OCI-LY7 (cell line): ENCODE results near the gene ST8SIA4. TPM values are rescaled to one million over a fixed set of nuclear protein-coding genes. Genes with fewer than 3 reads are reported as not detected.

Source experiments
- BruUV-seq: library from RNA; stranded (reverse); fragments of 400-500 nt; replicated peaks from 2 replicates; lab custom pipeline; 2021; lab: Mats Ljungman, UMichigan
- CTCF ChIA-PET: fragments of 300-600 bp; sonication (Branson Sonifier 250); formaldehyde crosslinking; loops from one replicate; lab custom pipeline; 2022; ENCODE audit warnings: antibody characterized with exemption; ENCODE audit not compliant: unreplicated experiment; lab: Charles Lee
- POLR2A ChIA-PET: fragments of 300-600 bp; sonication (Branson Sonifier 250); formaldehyde crosslinking; loops from one replicate; lab custom pipeline; 2022; ENCODE audit warnings: antibody characterized with exemption; lab: Charles Lee
- DNase-seq: peaks from one replicate; pipeline ENCODE4 v3.0.0-alpha.2; 2015; ENCODE audit warnings: low spot score
- H2AFZ ChIP-seq: fragments of 200-600 bp; sonication (generic), shearing (Covaris generic); 2 replicates; pipeline ENCODE4 v1.6.1; 2014; ENCODE audit warnings: mild to moderate bottlenecking, antibody characterized with exemption, low read length, moderate library complexity
- H3K27ac ChIP-seq: fragments of 200-600 bp; sonication (generic); 2 replicates; pipeline ENCODE4 v1.5.1; 2014; ENCODE audit warnings: mixed run types, low read depth, mild to moderate bottlenecking, moderate library complexity, low read length, inconsistent platforms; ENCODE audit not compliant: poor library complexity, severe bottlenecking
- H3K36me3 ChIP-seq: fragments of 200-600 bp; sonication (generic); 2 replicates; pipeline ENCODE4 v1.6.1; 2014; ENCODE audit warnings: mild to moderate bottlenecking, antibody characterized with exemption, low read length, moderate library complexity, mixed read lengths; ENCODE audit not compliant: insufficient read depth
- H3K4me1 ChIP-seq: fragments of 200-600 bp; sonication (generic); 2 replicates; pipeline ENCODE4 v1.5.1; 2014; ENCODE audit warnings: mild to moderate bottlenecking, low read length; ENCODE audit not compliant: insufficient read depth, poor library complexity, severe bottlenecking
- H3K4me2 ChIP-seq: fragments of 200-600 bp; sonication (generic); 2 replicates; pipeline ENCODE4 v1.6.1; 2014; ENCODE audit warnings: mild to moderate bottlenecking, low read length
- H3K4me3 ChIP-seq: fragments of 200-600 bp; sonication (generic); 2 replicates; pipeline ENCODE4 v1.5.1; 2014; ENCODE audit warnings: mild to moderate bottlenecking, low read depth, low read length; ENCODE audit not compliant: poor library complexity, severe bottlenecking
- H3K79me2 ChIP-seq: fragments of 200-600 bp; sonication (generic); 2 replicates; pipeline ENCODE4 v1.6.1; 2016; ENCODE audit warnings: low read depth, mild to moderate bottlenecking, low read length, moderate library complexity, mixed read lengths; ENCODE audit not compliant: insufficient read depth
- H3K9me2 ChIP-seq: fragments of 200-600 bp; sonication (generic); 2 replicates; pipeline ENCODE4 v1.6.1; 2016; ENCODE audit warnings: mild to moderate bottlenecking, low read length, mixed read lengths; ENCODE audit not compliant: insufficient read depth
- H3K9me3 ChIP-seq: fragments of 200-600 bp; sonication (generic); 2 replicates; pipeline ENCODE4 v1.6.1; 2014; ENCODE audit warnings: mild to moderate bottlenecking, mixed run types, low read length, mixed read lengths
- H4K20me1 ChIP-seq: fragments of 200-600 bp; sonication (generic); 2 replicates; pipeline ENCODE4 v1.6.1; 2014; ENCODE audit warnings: mild to moderate bottlenecking, antibody characterized with exemption, low read length, moderate library complexity, mixed read lengths; ENCODE audit not compliant: insufficient read depth
- CTCF ChIP-seq: fragments of 200-600 bp; sonication (generic); conservative IDR thresholded peaks from 2 replicates; pipeline ENCODE4 v1.5.1; 2014; ENCODE audit warnings: mild to moderate bottlenecking, antibody characterized with exemption, low read length, moderate library complexity, mixed read lengths
- EZH2phosphoT487 ChIP-seq: fragments of 200-600 bp; sonication (generic); IDR thresholded peaks from 2 replicates; pipeline ENCODE4 v1.6.1; 2018; ENCODE audit warnings: low read depth, borderline replicate concordance, mild to moderate bottlenecking, mixed run types, antibody characterized with exemption, low read length, moderate library complexity, mixed read lengths
- intact Hi-C: fragments of 100-400 bp; cut with micrococcal nuclease; formaldehyde crosslinking; loops from one replicate; pipeline ENCODE4 v1.10.0; 2022; ENCODE audit not compliant: unreplicated experiment
- total RNA-seq, 2 experiments: library from RNA; depleted of rRNA in 1 of 2; stranded (reverse); fragments of >200 nt in 1 of 2; shearing (Covaris generic) in 1 of 2; gene quantifications; 2 replicates each; pipeline ENCODE4 v1.2.3, GENCODE V29; 2014 to 2022

Gene ST8SIA4
- total RNA-seq, 2 experiments from 2014 or later, result 10.2 to 40.3 TPM

- DNase-seq, result peak; percentile 34
- Histone ChIP-seq H4K20me1 (no peaks in the 10 kb centered on the region), H3K4me2 (peak overlapping the region; percentile 77), H2AFZ (peak overlapping the region; percentile 81), H3K9me2 (no peaks in the 10 kb centered on the region), H3K79me2 (peaks cover 59% of the 10 kb centered on the region; the same call in 1 of the 2 replicates), H3K4me3 (peak overlapping the region; percentile 60), H3K4me1 (peaks cover 84% of the 10 kb centered on the region), H3K36me3 (peaks cover 51% of the 10 kb centered on the region), H3K9me3 (peaks cover 3% of the 10 kb centered on the region; the same call in 1 of the 2 replicates), H3K27ac (peak overlapping the region; percentile 96)
- BruUV-seq, result no TSS peak
- intact Hi-C loops, result loop anchor here (1.0 kb wide), 1 partner anchor 10 kb away; no protein-coding TSS in a partner anchor
- no peak for TF ChIP-seq EZH2phosphoT487
- no peak for TF ChIP-seq CTCF
- CTCF ChIA-PET, result interaction anchor here (0.8 to 1.4 kb wide), 2 partner anchors 10 to 12 kb away, joined by 4 to 5 read pairs; partner anchors contain the start of gene ST8SIA4
- POLR2A ChIA-PET, result interaction anchor here (0.6 to 9.0 kb wide), 11 partner anchors 10 to 123 kb away, joined by 3 to 260 read pairs (median 12); partner anchors contain the start of gene ST8SIA4
Observed at GRCh38 chr5:100890461-100891008, 12.5 kb downstream of the ST8SIA4 start.

- H4K20me1 ChIP-seq, result no peaks in the 10 kb centered on the region
- peaks cover 8% of the 10 kb centered on the region; the same call in 1 of the 2 replicates for H3K9me3 ChIP-seq
- no TSS peak for BruUV-seq
- peaks cover 51% of the 10 kb centered on the region for H3K36me3 ChIP-seq
- H3K27ac ChIP-seq, result peak overlapping the region; percentile 96
- peaks cover 62% of the 10 kb centered on the region; the same call in 1 of the 2 replicates for H3K79me2 ChIP-seq
- POLR2A ChIA-PET, result interaction anchor here (0.8 to 9.0 kb wide), 11 partner anchors 10 to 115 kb away, joined by 3 to 260 read pairs (median 12); partner anchors contain the start of gene ST8SIA4
- no peak for TF ChIP-seq EZH2phosphoT487
- no peak for TF ChIP-seq CTCF
- H3K4me1 ChIP-seq, result peaks cover 82% of the 10 kb centered on the region
- H2AFZ ChIP-seq, result peak overlapping the region; percentile 81; the same call in 1 of the 2 replicates
- H3K4me2 ChIP-seq, result peak overlapping the region; percentile 77
- intact Hi-C loops, result loop anchor here (1.0 kb wide), 2 partner anchors 10 to 37 kb away; no protein-coding TSS in a partner anchor
- peak overlapping the region; percentile 60 for H3K4me3 ChIP-seq
- CTCF ChIA-PET, result interaction anchor here (0.7 to 0.8 kb wide), 2 partner anchors 10 to 13 kb away, joined by 4 to 5 read pairs; partner anchors contain the start of gene ST8SIA4
- no peak for DNase-seq
- H3K9me2 ChIP-seq, result no peaks in the 10 kb centered on the region
Observed at GRCh38 chr5:100889896-100890295, 13.2 kb downstream of the ST8SIA4 start.
